Nucleus accumbens (tissue), 56 donors: Measurements from ENCODE around the gene ZBTB7A.
"Not testable (repeated sequence)": the region's sequence is repeated elsewhere in the genome, so short reads cannot be mapped to it uniquely, and the experiment has no call there.

Source experiments
- DNase-seq, 56 donors: peaks; one replicate each; lab custom pipeline; 2025; lab: John Stamatoyannopoulos, UW

ZBTB7A gene

GRCh38 chr19:4019578-4019977 is 47.1 kb downstream of the ZBTB7A start:
- no peak for DNase-seq

GRCh38 chr19:4018775-4019504 is 47.8 kb downstream of the ZBTB7A start:
- no peak for DNase-seq

DNA sequence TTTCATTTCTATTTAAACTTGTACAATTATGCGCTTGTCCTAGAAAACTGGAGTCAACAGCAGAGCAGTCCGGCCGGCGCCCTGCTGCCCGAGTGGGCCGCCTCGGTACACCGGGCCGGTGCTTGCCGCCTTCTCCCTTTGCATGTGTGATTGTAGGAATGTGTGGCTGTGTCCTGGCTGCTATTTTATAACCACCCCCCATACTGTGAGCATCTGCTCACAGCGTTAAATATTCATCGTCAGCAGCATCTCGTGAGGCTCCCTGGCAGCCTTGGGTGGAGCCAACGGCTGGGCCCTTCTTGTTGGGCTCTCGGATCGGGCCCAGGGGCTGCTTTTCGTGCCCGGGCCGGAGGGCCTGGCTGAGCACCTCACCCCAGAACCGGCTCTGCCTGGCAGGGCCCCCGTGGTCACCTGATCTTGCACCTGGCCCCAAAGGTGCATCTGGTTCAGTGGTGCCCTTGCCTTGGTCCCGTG is 48.5 kb downstream of the ZBTB7A start:
- DNase-seq: peak in 5 of 56 donors; percentile 10 to 41 (median 21)

DNA sequence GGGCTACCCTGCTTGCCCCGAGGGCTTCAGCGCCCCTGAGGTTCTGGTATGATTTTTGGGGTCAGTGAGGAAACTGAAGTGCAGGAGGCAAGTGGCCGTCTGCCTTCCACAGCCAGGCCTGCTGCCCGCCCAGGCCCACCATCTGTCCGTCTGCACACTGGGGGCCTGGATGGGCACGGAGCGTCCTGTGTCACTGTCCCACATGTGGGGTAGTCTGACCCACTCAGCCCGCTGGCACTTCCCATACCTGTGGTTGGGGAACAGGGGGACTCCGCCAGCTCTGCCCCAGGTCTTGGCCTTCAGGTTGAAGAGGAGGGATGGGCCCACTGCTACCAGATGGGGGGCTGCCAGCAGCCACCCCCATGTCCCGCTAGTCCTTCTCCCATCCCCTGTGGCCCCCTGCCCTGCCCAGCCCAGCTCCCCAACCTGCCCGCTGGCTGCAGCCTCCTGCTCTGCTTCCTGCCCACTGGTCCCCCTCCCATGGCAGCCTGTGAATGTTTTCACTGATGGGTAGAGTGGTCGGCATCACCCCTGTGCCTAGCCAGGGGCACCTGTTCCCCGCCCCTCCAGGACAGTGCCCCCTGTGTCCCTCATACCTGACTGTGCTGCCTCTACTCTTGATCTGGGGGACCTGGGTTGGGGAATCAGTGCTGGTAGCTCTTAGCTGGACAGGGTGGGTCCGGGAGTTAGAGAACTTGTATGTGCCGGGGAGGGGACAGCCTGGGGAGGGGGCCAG is 49.6 kb downstream of the ZBTB7A start:
- no peak for DNase-seq

DNA sequence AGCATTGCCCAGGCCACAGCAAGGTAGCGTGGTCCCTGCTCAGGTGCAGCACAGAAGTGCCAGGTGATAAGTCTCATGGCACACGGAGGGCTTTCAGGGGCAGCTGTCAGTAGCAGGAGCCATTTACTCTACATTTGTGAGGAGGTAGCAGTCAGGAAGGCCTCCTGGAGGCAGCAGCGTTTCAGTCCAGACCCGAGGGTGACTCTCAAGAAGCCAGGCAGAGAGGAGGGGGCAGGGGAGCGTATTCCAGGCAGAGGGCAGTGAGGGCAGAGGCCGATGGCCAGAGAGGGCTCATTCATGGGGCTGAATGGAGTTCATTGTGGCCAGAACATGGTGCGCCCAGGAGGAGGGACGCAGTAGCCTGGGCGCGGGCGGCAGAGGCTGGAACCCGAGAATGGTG is 50.2 kb downstream of the ZBTB7A start:
- peak in 52 of 56 donors; percentile 7 to 91 (median 76) for DNase-seq

GRCh38 chr19:4015705-4016402 is 50.8 kb downstream of the ZBTB7A start:
- DNase-seq: no peak

GRCh38 chr19:4014541-4015491 is 51.9 kb downstream of the ZBTB7A start:
- DNase-seq: no peak

GRCh38 chr19:4013886-4014540 is 52.7 kb downstream of the ZBTB7A start:
- DNase-seq: peak in 21 of 56 donors; percentile 3 to 56 (median 36)

DNA sequence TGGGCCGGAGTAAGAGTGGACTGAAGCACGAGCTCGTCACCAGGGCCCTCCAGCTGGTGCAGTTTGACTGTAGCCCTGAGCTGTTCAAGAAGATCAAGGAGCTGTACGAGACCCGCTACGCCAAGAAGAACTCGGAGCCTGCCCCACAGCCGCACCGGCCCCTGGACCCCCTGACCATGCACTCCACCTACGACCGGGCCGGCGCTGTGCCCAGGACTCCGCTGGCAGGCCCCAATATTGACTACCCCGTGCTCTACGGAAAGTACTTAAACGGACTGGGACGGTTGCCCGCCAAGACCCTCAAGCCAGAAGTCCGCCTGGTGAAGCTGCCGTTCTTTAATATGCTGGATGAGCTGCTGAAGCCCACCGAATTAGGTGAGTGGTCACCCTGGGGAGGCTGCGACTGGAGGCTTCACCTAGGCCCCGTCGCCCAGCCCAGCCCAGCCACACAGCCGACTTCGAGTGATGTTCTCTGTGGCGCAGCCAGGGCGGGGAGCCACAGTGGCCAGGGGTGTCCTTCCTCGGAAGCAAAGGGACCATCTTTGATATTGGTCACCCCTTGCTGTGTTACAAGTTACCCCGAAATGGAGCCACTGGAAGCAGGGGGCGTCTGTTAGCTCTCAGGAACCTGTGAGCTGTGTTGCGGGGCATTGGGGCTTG is 53.6 kb downstream of the ZBTB7A start:
- no peak for DNase-seq

GRCh38 chr19:4012092-4012974 is 54.4 kb downstream of the ZBTB7A start:
- peak in 1 of 56 donors; percentile 14 for DNase-seq

GRCh38 chr19:4011430-4011829 is 55.3 kb downstream of the ZBTB7A start:
- DNase-seq: not testable (repeated sequence)

DNA sequence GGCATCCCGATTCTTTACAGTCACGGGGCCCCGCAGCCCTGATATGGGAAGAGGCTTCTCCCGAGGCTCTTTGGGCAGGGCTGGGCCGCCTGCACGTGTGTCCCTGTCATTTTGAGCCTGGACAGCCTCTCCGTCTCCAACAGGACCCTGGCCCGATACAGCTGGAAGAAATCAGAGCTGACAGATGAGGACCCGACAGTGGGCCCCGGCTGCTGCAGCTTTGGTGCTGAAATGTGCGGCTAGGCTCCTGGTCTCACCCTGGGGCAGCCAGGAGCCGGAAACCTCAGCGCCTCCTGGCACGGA is 55.9 kb downstream of the ZBTB7A start:
- DNase-seq: no peak

DNA sequence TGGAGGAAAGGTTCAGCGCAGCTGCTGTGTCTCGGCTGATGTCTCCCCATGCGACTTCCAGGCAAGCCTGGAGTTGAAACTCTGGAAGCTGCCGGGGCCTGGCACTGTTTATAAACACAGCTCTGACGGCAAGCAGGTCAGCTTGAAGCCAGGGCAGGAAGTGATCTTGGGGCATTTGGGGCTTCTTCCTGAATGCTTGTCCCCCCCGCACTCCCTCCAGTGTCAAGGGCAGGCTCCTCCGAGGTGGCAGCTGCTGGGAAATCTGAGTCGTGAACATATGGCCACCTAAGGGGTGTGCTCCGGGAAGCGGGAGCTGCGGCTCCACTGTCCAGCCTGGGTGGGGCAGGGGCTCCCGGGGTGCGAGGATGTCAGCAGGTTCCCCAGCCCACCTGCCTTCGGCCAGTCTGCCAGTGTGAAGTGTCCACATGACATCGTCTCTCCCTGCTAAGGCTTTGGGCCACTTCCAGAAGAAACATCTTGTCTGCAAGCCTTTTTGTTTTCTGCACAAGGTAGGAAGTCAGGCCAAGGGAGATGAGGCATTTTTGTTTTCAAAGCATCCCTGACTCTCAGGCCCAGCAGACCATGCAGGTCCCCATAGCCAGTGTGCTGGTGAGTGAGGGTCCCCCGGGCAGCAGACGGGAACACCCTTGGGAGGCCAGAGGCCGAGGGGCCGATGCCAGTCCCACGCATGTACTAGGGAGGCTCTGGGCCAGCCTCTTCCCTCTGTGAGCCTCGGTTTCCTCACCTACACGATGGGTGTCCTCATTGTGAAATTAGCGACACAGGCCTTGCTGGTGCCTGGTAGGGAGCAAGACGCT is 56.5 kb downstream of the ZBTB7A start:
- no peak for DNase-seq

DNA sequence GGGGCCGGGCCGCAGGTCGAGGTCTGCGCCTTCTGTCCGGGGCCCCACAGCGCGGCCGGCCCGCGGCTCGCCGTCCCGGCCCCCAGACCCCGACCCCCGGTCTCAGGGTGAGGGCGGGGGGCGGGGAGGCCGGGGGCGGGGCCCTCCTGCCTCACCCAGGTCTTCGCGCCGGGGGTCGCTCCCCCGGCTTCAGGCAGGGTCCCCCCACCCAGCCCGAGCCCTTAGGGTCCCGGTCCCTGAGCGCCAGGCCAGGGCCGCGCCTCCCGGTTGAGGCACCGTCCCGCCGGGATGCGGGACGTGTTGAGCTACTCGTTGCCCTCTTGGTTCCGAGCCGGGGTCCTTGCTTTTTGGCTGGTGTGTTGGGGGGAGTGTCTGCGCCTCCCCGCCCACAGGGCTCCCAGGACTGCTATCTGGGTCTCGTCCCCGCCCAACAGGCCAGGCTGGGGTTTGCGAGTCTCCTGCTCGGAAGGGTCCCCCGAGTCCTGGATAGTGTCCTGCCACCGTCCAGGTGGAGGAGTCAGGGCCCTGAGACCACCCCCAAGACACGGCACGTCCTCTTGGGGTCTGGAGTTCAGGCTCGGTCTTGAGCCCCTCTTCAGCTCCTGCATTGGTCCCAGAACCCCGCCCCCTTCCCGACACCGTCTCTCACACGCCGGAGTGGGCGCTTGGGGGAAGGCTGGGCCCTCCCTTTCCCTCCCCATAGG is 58.7 kb downstream of the ZBTB7A start:
- peak in 5 of 56 donors; percentile 8 to 38 (median 17) for DNase-seq

- DNase-seq: peak; percentile 50 to 99 (median 93)
These were observed 59.5 kb downstream of the ZBTB7A start, which contains the start of gene PIAS4 for GRCh38 chr19:4007021-4007835. Gene PIAS4 (plus strand): TSS chr19:4007736. CDS start chr19:4007761, 25 bp downstream.

- not testable (repeated sequence) for DNase-seq
These were observed 61.3 kb downstream of the ZBTB7A start for GRCh38 chr19:4005436-4005835.
